ENCODE data around the gene PATL2.

- TF ChIP-seq CTCF (IDR thresholded peaks at IDR 0.05), result no peak
- TF ChIP-seq POLR2AphosphoS5 (IDR thresholded peaks at IDR 0.05; ENCODE audit: low read depth, low read length), result no peak
These were observed 52.1 kb downstream of the PATL2 start for GRCh38 chr15:44659056-44659455.

Measured in Panc1 (cell line).